ENCODE data around the gene WDR4. TPM values are rescaled to one million over a fixed set of nuclear protein-coding genes. Genes with fewer than 3 reads are reported as not detected.
"Not testable (repeated sequence)": the region's sequence is repeated elsewhere in the genome, so short reads cannot be mapped to it uniquely, and the experiment has no call there.

Gene WDR4
- total RNA-seq, 6 experiments from 2014 or later, result 6.3 to 10.5 (median 8.0) TPM

GRCh38 chr21:42806509-42807140, 72.7 kb downstream of the WDR4 start:
- no peak for ATAC-seq
- intact Hi-C loops (cut with DNase I), result loop anchor here in 1 of 2 donors (10.0 kb wide), 1 partner anchor 152 kb away; the partner anchor contains the start of gene PDE9A
- no peak for DNase-seq

DNA sequence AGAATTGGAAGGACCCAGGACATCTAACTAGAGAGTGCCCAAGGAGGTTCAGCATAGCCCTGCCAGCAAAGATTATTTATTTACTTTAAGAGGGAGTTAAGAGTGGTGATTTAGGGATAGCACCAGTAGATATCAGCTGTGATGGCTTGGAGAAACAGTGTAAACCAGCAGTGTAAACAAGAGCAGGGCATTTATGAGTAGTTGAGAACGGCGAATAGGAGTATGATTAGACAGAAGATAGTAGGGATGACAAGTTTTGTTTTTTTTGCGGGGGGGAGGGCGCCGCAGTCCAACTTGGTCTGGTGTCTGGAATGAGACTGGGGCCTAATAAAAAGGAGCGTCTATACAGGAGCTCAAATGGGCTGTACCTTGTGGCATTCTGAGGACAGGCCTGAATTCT, 77.7 kb downstream of the WDR4 start:
- H3K4me3 ChIP-seq, H3K36me3 ChIP-seq, H3K4me1 ChIP-seq, DNase-seq, H3K27me3 ChIP-seq, H3K9me3 ChIP-seq, ATAC-seq, H3K27ac ChIP-seq: not testable (repeated sequence)
- WGBS (ENCODE audit: insufficient coverage, low coverage, low lambda C conversion rate, missing lambda C conversion rate), result 93% methylated on average over 5 of the region's 6 CpGs
- intact Hi-C loops (cut with DNase I), result loop anchor here in 1 of 2 donors (10.0 kb wide), 1 partner anchor 147 kb away; the partner anchor contains the start of gene PDE9A

More at GRCh38 chr21:42806509-42807140, 72.7 kb downstream of the WDR4 start:
- Histone ChIP-seq H3K4me1 (no peaks in the 10 kb centered on the region), H3K36me3 (no peaks in the 10 kb centered on the region), H3K27me3 (no peaks in the 10 kb centered on the region), H3K27ac (no peak overlapping the region), H3K9me3 (no peaks in the 10 kb centered on the region), H3K4me3 (no peak overlapping the region)
- TF ChIP-seq, protein P1, sequence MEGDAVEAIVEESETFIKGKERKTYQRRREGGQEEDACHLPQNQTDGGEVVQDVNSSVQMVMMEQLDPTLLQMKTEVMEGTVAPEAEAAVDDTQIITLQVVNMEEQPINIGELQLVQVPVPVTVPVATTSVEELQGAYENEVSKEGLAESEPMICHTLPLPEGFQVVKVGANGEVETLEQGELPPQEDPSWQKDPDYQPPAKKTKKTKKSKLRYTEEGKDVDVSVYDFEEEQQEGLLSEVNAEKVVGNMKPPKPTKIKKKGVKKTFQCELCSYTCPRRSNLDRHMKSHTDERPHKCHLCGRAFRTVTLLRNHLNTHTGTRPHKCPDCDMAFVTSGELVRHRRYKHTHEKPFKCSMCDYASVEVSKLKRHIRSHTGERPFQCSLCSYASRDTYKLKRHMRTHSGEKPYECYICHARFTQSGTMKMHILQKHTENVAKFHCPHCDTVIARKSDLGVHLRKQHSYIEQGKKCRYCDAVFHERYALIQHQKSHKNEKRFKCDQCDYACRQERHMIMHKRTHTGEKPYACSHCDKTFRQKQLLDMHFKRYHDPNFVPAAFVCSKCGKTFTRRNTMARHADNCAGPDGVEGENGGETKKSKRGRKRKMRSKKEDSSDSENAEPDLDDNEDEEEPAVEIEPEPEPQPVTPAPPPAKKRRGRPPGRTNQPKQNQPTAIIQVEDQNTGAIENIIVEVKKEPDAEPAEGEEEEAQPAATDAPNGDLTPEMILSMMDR (IDR thresholded peaks at IDR 0.05), result no peak
- no peak for TF ChIP-seq POLR2A (IDR thresholded peaks at IDR 0.05)
- 61% methylated on average over 12 of the region's 14 CpGs for WGBS (ENCODE audit: insufficient coverage, low coverage, low lambda C conversion rate, missing lambda C conversion rate)

DNA sequence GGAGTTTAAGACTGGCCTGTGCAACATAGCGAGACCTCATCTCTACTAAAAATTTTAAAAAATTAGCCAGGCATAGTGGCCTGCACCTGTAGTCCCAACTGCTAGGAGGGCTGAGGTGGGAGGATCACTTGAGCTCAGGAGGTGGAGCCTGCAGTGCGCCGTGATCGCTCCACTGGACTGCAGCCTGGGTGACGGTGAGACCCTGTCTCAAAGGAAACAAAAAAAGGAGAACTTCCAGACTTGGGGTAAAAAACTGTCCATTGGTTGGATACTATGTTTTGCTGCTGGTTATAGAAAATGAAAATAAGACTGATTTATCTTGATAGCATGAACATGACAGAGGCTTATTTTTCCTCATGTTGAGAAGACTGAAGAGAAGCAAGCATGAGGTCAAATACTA, 79.4 kb downstream of the WDR4 start:
- ATAC-seq, result no peak
- WGBS (ENCODE audit: insufficient coverage, low coverage, low lambda C conversion rate, missing lambda C conversion rate), result 59% methylated on average over 5 of the region's 5 CpGs
- no peak for TF ChIP-seq POLR2A (IDR thresholded peaks at IDR 0.05)
- TF ChIP-seq, protein P1 (IDR thresholded peaks at IDR 0.05), result no peak

GRCh38 chr21:42799516-42799915, 79.8 kb downstream of the WDR4 start:
- Histone ChIP-seq H3K27me3 (no peaks in the 10 kb centered on the region), H3K4me3 (no peak overlapping the region), H3K36me3 (no peaks in the 10 kb centered on the region), H3K9me3 (no peaks in the 10 kb centered on the region), H3K27ac (no peak overlapping the region), H3K4me1 (no peaks in the 10 kb centered on the region)
- 65% methylated on average over 9 of the region's 9 CpGs for WGBS (ENCODE audit: insufficient coverage, low coverage, low lambda C conversion rate, missing lambda C conversion rate)
- DNase-seq (no peak), ATAC-seq (no peak)
- intact Hi-C loops (cut with DNase I), result no loop called here
- TF ChIP-seq POLR2A (IDR thresholded peaks at IDR 0.05), result no peak
- TF ChIP-seq, protein P1 (IDR thresholded peaks at IDR 0.05), result no peak

More for the DNA sequence above, 79.4 kb downstream of the WDR4 start:
- H3K9me3 ChIP-seq, result no peaks in the 10 kb centered on the region
- no peaks in the 10 kb centered on the region for H3K36me3 ChIP-seq
- no peaks in the 10 kb centered on the region for H3K4me1 ChIP-seq
- DNase-seq, result no peak
- intact Hi-C loops (cut with DNase I), result loop anchor here in 1 of 2 donors (10.0 kb wide), 1 partner anchor 145 kb away; the partner anchor contains the start of gene PDE9A
- no peak overlapping the region for H3K4me3 ChIP-seq
- H3K27ac ChIP-seq, result no peak overlapping the region
- H3K27me3 ChIP-seq, result no peaks in the 10 kb centered on the region

Other genes starting within 250 kb of the WDR4 start
- gene PDE9A, start 225.9 kb downstream of the WDR4 start, total RNA-seq, result 1 to 10 TPM; 1.1 to 5.9 (median 3.3) TPM
- 10 to 100 TPM; 18.9 to 39.1 (median 23.6) TPM for gene NDUFV3, start 13.8 kb upstream of the WDR4 start, total RNA-seq
- gene ERVH48-1, start 46.1 kb upstream of the WDR4 start, total RNA-seq, result under 1 TPM in 2 of 6 experiments, not detected in 4; 0.09 to 0.10 TPM
- gene PKNOX1, start 95.0 kb upstream of the WDR4 start, total RNA-seq, result 1 to 10 TPM; 6.2 to 9.5 (median 7.4) TPM
- 100 to 1,000 TPM in 4 of 6 experiments, 10 to 100 TPM in 2; 63.5 to 355 (median 222) TPM for gene CBS, start 196.3 kb upstream of the WDR4 start, total RNA-seq
- gene U2AF1, start 228.0 kb upstream of the WDR4 start, total RNA-seq, result 10 to 100 TPM in 4 of 6 experiments, 1 to 10 TPM in 2; 9.6 to 18.6 (median 14.0) TPM